ENCODE measurements around the gene CPNE5. TPM values are rescaled to one million over a fixed set of nuclear protein-coding genes. Genes with fewer than 3 reads are reported as not detected.

Gene CPNE5
- polyA plus RNA-seq, 1 donor (not counting 4 experiments of a cell fraction or from before 2014, with no cell fraction given), result 0.05 TPM

DNA sequence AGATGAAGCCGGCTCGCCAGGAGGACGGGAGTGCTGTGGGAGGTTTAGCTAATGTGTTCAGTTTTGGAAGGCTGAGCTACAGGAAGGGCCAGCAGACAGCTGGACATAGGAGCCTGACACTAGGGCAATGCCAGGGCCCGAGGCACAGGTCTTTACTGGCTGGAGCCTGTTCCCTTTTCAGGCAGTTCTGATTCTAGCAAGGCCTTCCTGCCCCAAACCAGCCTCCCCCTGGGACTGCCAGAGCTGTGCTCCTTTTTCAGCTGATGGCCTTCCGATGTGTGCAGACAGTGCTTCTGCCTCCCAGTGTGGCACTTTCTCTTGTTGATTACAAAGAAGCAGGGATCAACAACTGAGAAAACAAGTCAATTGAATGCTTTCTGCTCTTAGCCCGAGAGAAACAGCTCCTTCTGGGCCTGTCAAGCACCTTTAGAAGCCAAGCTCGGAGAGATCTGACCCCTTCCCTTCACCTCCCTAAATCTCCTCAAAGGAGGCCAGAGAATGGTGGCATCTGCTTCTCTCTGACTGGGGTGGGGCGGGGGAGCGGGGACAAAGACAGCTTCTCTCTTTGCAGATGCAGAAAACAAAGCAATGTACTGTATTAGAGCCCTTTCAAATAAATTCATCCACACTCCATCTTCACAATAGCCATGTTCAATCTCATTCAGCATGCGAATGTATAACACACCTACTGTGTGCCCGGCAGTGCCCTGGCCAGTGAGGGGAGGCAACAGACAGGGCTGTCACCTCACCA lies 78.4 kb downstream of the CPNE5 start:
- DNase-seq (ENCODE audit: low read depth, low spot score) (no peak), FAIRE-seq (no peak)
- H3K27me3 ChIP-seq (ENCODE audit: control insufficient read depth, extremely low read depth, insufficient read depth, low read length), result peaks cover 6% of the 10 kb centered on the region
- H3K9ac ChIP-seq (ENCODE audit: control insufficient read depth, extremely low read depth, insufficient read depth, low read length), result no peak overlapping the region
- peaks cover 14% of the 10 kb centered on the region for H3K4me1 ChIP-seq (ENCODE audit: control insufficient read depth, extremely low read depth, insufficient read depth, low read length)
- no peak overlapping the region for H2AFZ ChIP-seq (ENCODE audit: control insufficient read depth, low read length)
- dilution Hi-C loops (cut with MboI; ENCODE audit: extremely low pct_ligation_motif_present, low sequenced_read_pairs), result no loop called here
- H4K20me1 ChIP-seq (ENCODE audit: control insufficient read depth, extremely low read depth, insufficient read depth, low read length), result no peaks in the 10 kb centered on the region
- no peaks in the 10 kb centered on the region for H3K9me3 ChIP-seq (ENCODE audit: control insufficient read depth, low read depth, low read length)
- H3K27ac ChIP-seq (ENCODE audit: control insufficient read depth, insufficient read depth, low read length), result no peak overlapping the region
- no peak overlapping the region for H3K4me3 ChIP-seq (ENCODE audit: control insufficient read depth in 2 of 3, extremely low read depth in 1 of 3, insufficient read depth in 2 of 3, low read depth in 1 of 3, low read length in 3 of 3)
- H3K79me2 ChIP-seq (ENCODE audit: control insufficient read depth, insufficient read depth, low read length), result no peaks in the 10 kb centered on the region
- H3K9me1 ChIP-seq (ENCODE audit: control insufficient read depth, extremely low read depth, insufficient read depth, low read length), result no peaks in the 10 kb centered on the region
- H3K4me2 ChIP-seq (ENCODE audit: control insufficient read depth, extremely low read depth, insufficient read depth, low read depth, low read length), result no peak overlapping the region
- TF ChIP-seq, protein P1, sequence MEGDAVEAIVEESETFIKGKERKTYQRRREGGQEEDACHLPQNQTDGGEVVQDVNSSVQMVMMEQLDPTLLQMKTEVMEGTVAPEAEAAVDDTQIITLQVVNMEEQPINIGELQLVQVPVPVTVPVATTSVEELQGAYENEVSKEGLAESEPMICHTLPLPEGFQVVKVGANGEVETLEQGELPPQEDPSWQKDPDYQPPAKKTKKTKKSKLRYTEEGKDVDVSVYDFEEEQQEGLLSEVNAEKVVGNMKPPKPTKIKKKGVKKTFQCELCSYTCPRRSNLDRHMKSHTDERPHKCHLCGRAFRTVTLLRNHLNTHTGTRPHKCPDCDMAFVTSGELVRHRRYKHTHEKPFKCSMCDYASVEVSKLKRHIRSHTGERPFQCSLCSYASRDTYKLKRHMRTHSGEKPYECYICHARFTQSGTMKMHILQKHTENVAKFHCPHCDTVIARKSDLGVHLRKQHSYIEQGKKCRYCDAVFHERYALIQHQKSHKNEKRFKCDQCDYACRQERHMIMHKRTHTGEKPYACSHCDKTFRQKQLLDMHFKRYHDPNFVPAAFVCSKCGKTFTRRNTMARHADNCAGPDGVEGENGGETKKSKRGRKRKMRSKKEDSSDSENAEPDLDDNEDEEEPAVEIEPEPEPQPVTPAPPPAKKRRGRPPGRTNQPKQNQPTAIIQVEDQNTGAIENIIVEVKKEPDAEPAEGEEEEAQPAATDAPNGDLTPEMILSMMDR (optimal IDR thresholded peaks at IDR 0.05 in 1 of 3, IDR thresholded peaks at IDR 0.05 in 1 of 3, conservative IDR thresholded peaks at IDR 0.05 in 1 of 3; ENCODE audit: extremely low read depth in 1 of 3, insufficient read depth in 2 of 3, low read length in 3 of 3), result no peak
- no peak for TF ChIP-seq EZH2 (IDR thresholded peaks at IDR 0.05; ENCODE audit: low read length)
- H3K36me3 ChIP-seq (ENCODE audit: control insufficient read depth in 2 of 2, extremely low read depth in 1 of 2, insufficient read depth in 2 of 2, low read length in 2 of 2), result no peaks in the 10 kb centered on the region

DNA sequence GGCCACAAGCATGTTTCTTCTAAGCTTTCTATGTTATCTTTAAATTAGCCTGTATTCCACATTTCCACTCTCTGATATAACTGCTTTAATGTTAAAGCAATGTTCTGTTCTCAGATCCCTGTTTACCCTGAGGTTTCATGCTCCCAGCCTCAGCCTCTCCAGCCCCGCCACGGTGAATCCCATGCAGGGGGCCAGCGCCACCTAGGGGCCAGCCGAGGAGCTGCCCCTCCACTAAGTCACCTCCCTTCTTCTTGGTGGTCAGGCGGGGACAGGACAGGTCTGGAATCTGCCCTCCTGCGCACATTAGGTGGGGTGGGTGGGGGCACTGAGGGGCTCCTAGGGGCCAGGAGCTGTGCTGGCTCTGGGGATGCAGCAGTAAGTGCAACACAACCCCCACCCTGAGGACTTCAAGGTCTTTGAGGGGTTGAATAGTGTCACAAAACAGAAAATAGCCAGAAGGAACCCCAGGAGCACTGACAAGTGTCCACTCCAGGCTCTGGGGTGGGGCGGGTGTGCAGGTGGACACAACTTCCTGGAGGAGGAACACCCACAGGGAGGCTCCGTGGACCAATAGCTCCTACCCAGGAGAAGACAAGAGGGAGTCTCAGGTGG lies 80.0 kb downstream of the CPNE5 start:
- no peak overlapping the region for H3K4me2 ChIP-seq (ENCODE audit: control insufficient read depth, extremely low read depth, insufficient read depth, low read depth, low read length)
- FAIRE-seq (peak; percentile 61), DNase-seq (ENCODE audit: low read depth, low spot score) (no peak)
- no peaks in the 10 kb centered on the region for H3K36me3 ChIP-seq (ENCODE audit: control insufficient read depth in 2 of 2, extremely low read depth in 1 of 2, insufficient read depth in 2 of 2, low read length in 2 of 2)
- no peaks in the 10 kb centered on the region for H4K20me1 ChIP-seq (ENCODE audit: control insufficient read depth, extremely low read depth, insufficient read depth, low read length)
- TF ChIP-seq, protein P1 (optimal IDR thresholded peaks at IDR 0.05 in 1 of 3, IDR thresholded peaks at IDR 0.05 in 1 of 3, conservative IDR thresholded peaks at IDR 0.05 in 1 of 3; ENCODE audit: extremely low read depth in 1 of 3, insufficient read depth in 2 of 3, low read length in 3 of 3), result peak in 2 of 3 experiments; percentile 94 to 96
- no peak for TF ChIP-seq EZH2 (IDR thresholded peaks at IDR 0.05; ENCODE audit: low read length)
- H3K27ac ChIP-seq (ENCODE audit: control insufficient read depth, insufficient read depth, low read length), result no peak overlapping the region
- H3K4me1 ChIP-seq (ENCODE audit: control insufficient read depth, extremely low read depth, insufficient read depth, low read length), result peaks cover 25% of the 10 kb centered on the region
- H2AFZ ChIP-seq (ENCODE audit: control insufficient read depth, low read length), result no peak overlapping the region
- H3K9me3 ChIP-seq (ENCODE audit: control insufficient read depth, low read depth, low read length), result no peaks in the 10 kb centered on the region
- H3K9me1 ChIP-seq (ENCODE audit: control insufficient read depth, extremely low read depth, insufficient read depth, low read length), result no peaks in the 10 kb centered on the region
- no peak overlapping the region for H3K9ac ChIP-seq (ENCODE audit: control insufficient read depth, extremely low read depth, insufficient read depth, low read length)
- no peak overlapping the region for H3K4me3 ChIP-seq (ENCODE audit: control insufficient read depth in 2 of 3, extremely low read depth in 1 of 3, insufficient read depth in 2 of 3, low read depth in 1 of 3, low read length in 3 of 3)
- peaks cover 6% of the 10 kb centered on the region for H3K27me3 ChIP-seq (ENCODE audit: control insufficient read depth, extremely low read depth, insufficient read depth, low read length)
- H3K79me2 ChIP-seq (ENCODE audit: control insufficient read depth, insufficient read depth, low read length), result no peaks in the 10 kb centered on the region
- dilution Hi-C loops (cut with MboI; ENCODE audit: extremely low pct_ligation_motif_present, low sequenced_read_pairs), result loop anchor here (10.0 kb wide), 1 partner anchor 144 kb away; no protein-coding TSS in a partner anchor

Data from keratinocyte (primary cell).